Calu3 (cell line): Measurements from ENCODE around the gene SYCN. TPM values are rescaled to one million over a fixed set of nuclear protein-coding genes. Genes with fewer than 3 reads are reported as not detected.

Experiments used
- BruUV-seq: library from RNA; stranded (reverse); fragments of 400-500 nt; replicated peaks from 2 replicates; lab custom pipeline; 2021; lab: Mats Ljungman, UMichigan
- CTCF ChIA-PET: fragments of 300-600 bp; sonication (Branson Sonifier 250); formaldehyde crosslinking; loops from one replicate; lab custom pipeline; 2022; ENCODE audit warnings: antibody characterized with exemption; lab: Charles Lee
- DNase-seq: peaks from one replicate; pipeline ENCODE4 v3.0.0; 2022
- H3K27ac Mint-ChIP-seq: one replicate; pipeline ENCODE4 v1.8.0; 2022; ENCODE audit warnings: mixed read lengths; ENCODE audit not compliant: unreplicated experiment
- H3K27me3 Mint-ChIP-seq: one replicate; pipeline ENCODE4 v1.8.0; 2022; ENCODE audit warnings: mixed read lengths; ENCODE audit not compliant: unreplicated experiment
- H3K36me3 Mint-ChIP-seq: one replicate; pipeline ENCODE4 v1.8.0; 2022; ENCODE audit warnings: mild to moderate bottlenecking, moderate library complexity, mixed read lengths; ENCODE audit not compliant: insufficient read depth, unreplicated experiment
- H3K4me1 Mint-ChIP-seq: one replicate; pipeline ENCODE4 v1.8.0; 2022; ENCODE audit warnings: mild to moderate bottlenecking, low read depth, mixed read lengths; ENCODE audit not compliant: unreplicated experiment
- H3K4me3 Mint-ChIP-seq: one replicate; pipeline ENCODE4 v1.8.0; 2022; ENCODE audit warnings: mild to moderate bottlenecking, low read depth, moderate library complexity, mixed read lengths; ENCODE audit not compliant: unreplicated experiment
- H3K9me3 Mint-ChIP-seq: one replicate; pipeline ENCODE4 v1.8.0; 2022; ENCODE audit warnings: low read depth, mixed read lengths; ENCODE audit not compliant: unreplicated experiment
- intact Hi-C: fragments of 100-400 bp; cut with micrococcal nuclease; formaldehyde crosslinking; loops from one replicate; pipeline ENCODE4 v1.10.0; 2022; ENCODE audit not compliant: unreplicated experiment
- total RNA-seq: library from RNA; stranded (reverse); gene quantifications from 2 replicates; pipeline ENCODE4 v1.2.3, GENCODE V29; 2022
- TF ChIP-seq, protein P1 (sequence below): fragments of 200-600 bp; IDR thresholded peaks from one replicate; pipeline ENCODE4 v1.8.0; 2022; ENCODE audit warnings: antibody characterized with exemption; ENCODE audit not compliant: unreplicated experiment

Gene SYCN
- total RNA-seq, 1 experiment from 2014 or later, result not detected

DNA sequence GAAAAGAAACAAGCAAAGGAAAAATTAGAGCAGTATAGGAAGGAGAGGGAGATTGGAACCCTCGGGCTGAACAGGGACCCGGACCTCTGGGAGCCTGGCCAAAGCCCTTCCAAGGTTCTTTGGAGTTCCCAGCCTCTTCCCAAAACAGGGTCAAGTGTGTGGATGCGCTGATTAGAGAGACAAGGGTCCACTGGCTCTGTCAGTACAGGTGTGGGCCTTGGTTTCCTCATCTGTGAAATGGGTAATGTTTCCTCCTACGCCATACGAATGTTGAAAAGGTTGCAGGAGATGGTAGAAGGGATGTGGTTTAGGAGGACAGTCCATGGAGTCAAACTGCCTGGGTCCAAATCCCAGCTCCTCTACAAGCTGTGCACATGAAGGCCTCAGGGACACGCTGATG, 2.1 kb upstream of the SYCN start:
- no peaks in the 10 kb centered on the region for H3K9me3 Mint-ChIP-seq
- no peaks in the 10 kb centered on the region for H3K36me3 Mint-ChIP-seq

DNA sequence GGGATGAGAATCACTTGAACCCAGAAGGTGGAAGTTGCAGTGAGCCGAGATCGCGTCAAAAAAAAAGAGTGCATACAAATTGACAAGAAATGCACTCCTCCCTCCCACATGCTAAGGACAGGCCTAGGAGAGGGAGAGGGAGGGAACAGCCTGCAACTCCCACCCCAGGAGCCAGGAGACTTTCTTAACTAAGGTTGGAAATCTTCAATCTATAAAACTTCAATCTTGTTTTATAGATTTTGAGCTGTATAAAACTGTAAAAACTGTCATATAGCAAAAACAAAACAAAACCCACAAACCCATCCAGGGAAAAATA, 1.3 kb upstream of the SYCN start:
- TF ChIP-seq, protein P1, sequence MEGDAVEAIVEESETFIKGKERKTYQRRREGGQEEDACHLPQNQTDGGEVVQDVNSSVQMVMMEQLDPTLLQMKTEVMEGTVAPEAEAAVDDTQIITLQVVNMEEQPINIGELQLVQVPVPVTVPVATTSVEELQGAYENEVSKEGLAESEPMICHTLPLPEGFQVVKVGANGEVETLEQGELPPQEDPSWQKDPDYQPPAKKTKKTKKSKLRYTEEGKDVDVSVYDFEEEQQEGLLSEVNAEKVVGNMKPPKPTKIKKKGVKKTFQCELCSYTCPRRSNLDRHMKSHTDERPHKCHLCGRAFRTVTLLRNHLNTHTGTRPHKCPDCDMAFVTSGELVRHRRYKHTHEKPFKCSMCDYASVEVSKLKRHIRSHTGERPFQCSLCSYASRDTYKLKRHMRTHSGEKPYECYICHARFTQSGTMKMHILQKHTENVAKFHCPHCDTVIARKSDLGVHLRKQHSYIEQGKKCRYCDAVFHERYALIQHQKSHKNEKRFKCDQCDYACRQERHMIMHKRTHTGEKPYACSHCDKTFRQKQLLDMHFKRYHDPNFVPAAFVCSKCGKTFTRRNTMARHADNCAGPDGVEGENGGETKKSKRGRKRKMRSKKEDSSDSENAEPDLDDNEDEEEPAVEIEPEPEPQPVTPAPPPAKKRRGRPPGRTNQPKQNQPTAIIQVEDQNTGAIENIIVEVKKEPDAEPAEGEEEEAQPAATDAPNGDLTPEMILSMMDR, result no peak
- Mint-ChIP-seq H3K27me3 (peaks cover 35% of the 10 kb centered on the region), H3K9me3 (no peaks in the 10 kb centered on the region), H3K4me1 (no peaks in the 10 kb centered on the region), H3K4me3 (no peak overlapping the region), H3K36me3 (no peaks in the 10 kb centered on the region), H3K27ac (no peak overlapping the region)
- no peak for DNase-seq
- intact Hi-C loops, result no loop called here
- CTCF ChIA-PET, result no interaction called here
- BruUV-seq, result no TSS peak

More for the DNA sequence above, 2.1 kb upstream of the SYCN start:
- TF ChIP-seq, protein P1, result no peak
- H3K4me3 Mint-ChIP-seq, result no peak overlapping the region
- no TSS peak for BruUV-seq
- DNase-seq, result no peak
- no peak overlapping the region for H3K27ac Mint-ChIP-seq
- peaks cover 28% of the 10 kb centered on the region for H3K27me3 Mint-ChIP-seq
- intact Hi-C loops, result no loop called here
- H3K4me1 Mint-ChIP-seq, result no peaks in the 10 kb centered on the region
- CTCF ChIA-PET, result no interaction called here

DNA sequence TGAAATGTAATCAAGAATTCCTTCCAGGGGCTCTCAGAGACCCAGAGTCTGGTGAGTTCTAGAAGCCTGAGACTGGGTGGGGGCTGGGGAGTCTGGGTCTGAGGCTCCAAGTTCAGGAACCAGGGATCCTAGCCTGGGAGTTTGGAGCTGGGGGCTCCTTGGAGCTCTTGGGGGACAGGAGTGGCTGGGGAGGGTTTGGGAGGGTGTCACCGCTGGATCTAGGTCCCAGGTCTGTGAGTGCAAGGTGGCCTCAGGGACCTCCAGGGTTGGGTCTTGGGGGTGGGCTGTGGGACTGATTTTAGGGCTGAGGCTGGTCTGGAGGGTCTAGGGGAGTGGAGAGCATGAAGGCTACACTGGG, 1.1 kb downstream of the SYCN start:
- no peaks in the 10 kb centered on the region for H3K36me3 Mint-ChIP-seq
- CTCF ChIA-PET, result interaction anchor here (1.2 kb wide), 1 partner anchor 9 kb away, joined by 6 read pairs; no protein-coding TSS in a partner anchor
- TF ChIP-seq, protein P1, result no peak
- BruUV-seq, result no TSS peak
- no peak overlapping the region for H3K27ac Mint-ChIP-seq
- intact Hi-C loops, result no loop called here
- H3K4me1 Mint-ChIP-seq, result peaks cover 2% of the 10 kb centered on the region
- no peaks in the 10 kb centered on the region for H3K9me3 Mint-ChIP-seq
- no peak for DNase-seq
- peaks cover 28% of the 10 kb centered on the region for H3K27me3 Mint-ChIP-seq
- H3K4me3 Mint-ChIP-seq, result no peak overlapping the region

DNA sequence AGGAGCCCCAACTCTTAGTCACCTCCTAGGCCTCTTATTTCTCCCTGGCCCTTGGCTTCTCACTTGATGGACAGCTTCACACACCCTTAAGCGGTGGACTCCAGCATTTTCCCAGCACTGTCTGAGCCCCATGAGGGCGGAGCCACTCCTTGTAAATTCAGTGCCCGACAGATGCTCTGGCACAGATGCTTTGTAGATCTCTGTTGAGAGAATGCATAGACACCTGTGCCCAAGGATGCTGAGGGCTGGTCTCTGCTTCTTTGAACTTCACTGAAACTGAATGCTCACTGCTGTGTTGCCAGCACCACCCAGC, 3.3 kb downstream of the SYCN start:
- TF ChIP-seq, protein P1, result no peak
- DNase-seq, result no peak
- H3K36me3 Mint-ChIP-seq, result no peaks in the 10 kb centered on the region
- H3K4me3 Mint-ChIP-seq, result no peak overlapping the region
- intact Hi-C loops, result no loop called here
- no peak overlapping the region for H3K27ac Mint-ChIP-seq
- H3K27me3 Mint-ChIP-seq, result peaks cover 39% of the 10 kb centered on the region
- no peaks in the 10 kb centered on the region for H3K9me3 Mint-ChIP-seq
- no TSS peak for BruUV-seq
- CTCF ChIA-PET, result no interaction called here
- peaks cover 20% of the 10 kb centered on the region for H3K4me1 Mint-ChIP-seq
